HL-60 (cell line): Measurements from ENCODE around the gene ERC2.

ENCODE experiments used
- DNase-seq, 2 experiments: peaks; one replicate each; pipeline ENCODE4 v3.0.0-alpha.2; 2010 to 2020; ENCODE audit warnings: low read depth in 1 of 2, low spot score in 1 of 2
- H3K27ac ChIP-seq: fragments of 250-450 bp; sonication (Bioruptor Pico); replicated peaks from 2 replicates; pipeline ENCODE4 v1.5.1; 2020; ENCODE audit warnings: mild to moderate bottlenecking, moderate library complexity
- H3K27me3 ChIP-seq: fragments of 250-450 bp; sonication (Bioruptor Pico); 2 replicates; pipeline ENCODE4 v1.5.1; 2021; ENCODE audit warnings: mild to moderate bottlenecking, moderate library complexity; ENCODE audit not compliant: insufficient read depth, poor library complexity, severe bottlenecking
- H3K4me3 ChIP-seq: replicated peaks from 2 replicates; pipeline ENCODE4 v1.5.1; 2011; ENCODE audit warnings: mild to moderate bottlenecking, control low read depth, low read length; ENCODE audit not compliant: insufficient read depth
- CTCF ChIP-seq: IDR thresholded peaks from one replicate; pipeline ENCODE4 v1.5.1; 2011; ENCODE audit warnings: low read length, control low read depth, inconsistent platforms; ENCODE audit not compliant: insufficient read depth
- GABPA ChIP-seq: IDR thresholded peaks from 2 replicates; pipeline ENCODE4 v1.6.1; 2012; ENCODE audit warnings: low read depth
- POLR2AphosphoS5 ChIP-seq: IDR thresholded peaks from 2 replicates; pipeline ENCODE4 v1.6.1; 2012; ENCODE audit warnings: low read depth
- REST ChIP-seq: IDR thresholded peaks from 2 replicates; pipeline ENCODE4 v1.6.1; 2012; ENCODE audit warnings: low read depth; ENCODE audit not compliant: insufficient replicate concordance
- SPI1 ChIP-seq: IDR thresholded peaks from 2 replicates; pipeline ENCODE4 v1.6.1; 2012; ENCODE audit warnings: low read depth, mild to moderate bottlenecking, borderline replicate concordance

Gene ERC2

GRCh38 chr3:55591888-55592287, 876.4 kb downstream of the ERC2 start:
- Histone ChIP-seq H3K27ac (no peak overlapping the region), H3K4me3 (no peak overlapping the region), H3K27me3 (peaks cover 8% of the 10 kb centered on the region)
- no peak for TF ChIP-seq REST
- no peak for TF ChIP-seq POLR2AphosphoS5
- TF ChIP-seq CTCF, result no peak
- no peak for TF ChIP-seq SPI1
- no peak for TF ChIP-seq GABPA
- DNase-seq, result no peak

DNA sequence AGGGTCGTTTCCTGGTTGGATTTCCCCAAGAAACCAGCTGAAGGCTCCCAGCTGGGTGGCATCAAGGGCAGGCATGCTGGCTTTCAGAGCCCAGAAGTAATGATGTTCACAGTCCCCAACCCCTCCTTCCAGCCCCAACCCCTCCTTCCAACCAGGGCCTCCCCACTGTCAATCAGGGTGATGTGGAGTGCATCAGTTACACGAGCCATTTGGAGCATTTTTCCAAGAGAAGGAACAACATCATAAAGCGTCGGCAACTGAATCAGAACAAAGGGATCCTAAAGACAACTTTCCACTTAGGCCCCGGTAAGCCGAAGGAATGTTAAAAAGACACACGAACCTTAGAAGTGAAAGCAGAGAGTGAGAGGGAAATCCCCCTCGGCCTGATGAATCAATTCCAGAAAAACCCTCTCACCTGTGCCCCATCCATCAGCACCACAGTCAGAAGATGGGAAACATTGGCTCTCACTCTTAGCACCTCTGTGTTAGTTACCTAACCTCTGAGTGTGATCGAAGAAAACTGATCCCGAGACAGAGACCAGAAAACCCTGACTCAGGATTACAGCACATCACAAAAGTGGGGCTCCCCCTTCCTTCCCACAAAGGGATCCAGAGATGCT, 880.0 kb downstream of the ERC2 start:
- Histone ChIP-seq H3K27ac (no peak overlapping the region), H3K4me3 (no peak overlapping the region), H3K27me3 (no peaks in the 10 kb centered on the region)
- TF ChIP-seq REST (no peak), GABPA (no peak), CTCF (no peak)
- DNase-seq, result no peak

DNA sequence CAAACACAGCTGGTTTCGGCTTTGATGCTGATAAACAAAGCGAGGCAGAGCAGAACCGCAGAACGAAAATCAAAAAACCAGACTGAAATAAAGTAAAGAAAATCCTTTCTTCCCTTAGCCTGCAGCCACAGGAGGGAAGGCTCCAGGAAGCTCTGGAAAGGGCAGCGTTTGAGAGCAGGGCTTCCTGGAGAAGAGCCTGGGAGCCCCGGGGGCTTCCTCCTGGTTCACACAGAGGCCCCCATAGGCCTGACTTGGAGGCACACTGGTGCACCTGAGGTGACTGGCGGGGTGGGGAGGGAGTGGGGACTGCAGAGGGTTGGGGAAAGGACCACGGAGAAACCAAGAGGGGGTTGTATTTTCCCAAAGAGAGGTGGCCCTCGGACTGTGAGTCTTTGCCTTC, 882.4 kb downstream of the ERC2 start:
- Histone ChIP-seq H3K27ac (no peak overlapping the region), H3K27me3 (no peaks in the 10 kb centered on the region), H3K4me3 (no peak overlapping the region)
- no peak for DNase-seq
- TF ChIP-seq SPI1, result no peak
- no peak for TF ChIP-seq POLR2AphosphoS5
- no peak for TF ChIP-seq REST
- no peak for TF ChIP-seq GABPA
